ENCODE measurements around the gene DLX4.
A peak's percentile ranks its signal among the peaks of the same experiment; 100 is the strongest.

The DLX4 gene

DNA sequence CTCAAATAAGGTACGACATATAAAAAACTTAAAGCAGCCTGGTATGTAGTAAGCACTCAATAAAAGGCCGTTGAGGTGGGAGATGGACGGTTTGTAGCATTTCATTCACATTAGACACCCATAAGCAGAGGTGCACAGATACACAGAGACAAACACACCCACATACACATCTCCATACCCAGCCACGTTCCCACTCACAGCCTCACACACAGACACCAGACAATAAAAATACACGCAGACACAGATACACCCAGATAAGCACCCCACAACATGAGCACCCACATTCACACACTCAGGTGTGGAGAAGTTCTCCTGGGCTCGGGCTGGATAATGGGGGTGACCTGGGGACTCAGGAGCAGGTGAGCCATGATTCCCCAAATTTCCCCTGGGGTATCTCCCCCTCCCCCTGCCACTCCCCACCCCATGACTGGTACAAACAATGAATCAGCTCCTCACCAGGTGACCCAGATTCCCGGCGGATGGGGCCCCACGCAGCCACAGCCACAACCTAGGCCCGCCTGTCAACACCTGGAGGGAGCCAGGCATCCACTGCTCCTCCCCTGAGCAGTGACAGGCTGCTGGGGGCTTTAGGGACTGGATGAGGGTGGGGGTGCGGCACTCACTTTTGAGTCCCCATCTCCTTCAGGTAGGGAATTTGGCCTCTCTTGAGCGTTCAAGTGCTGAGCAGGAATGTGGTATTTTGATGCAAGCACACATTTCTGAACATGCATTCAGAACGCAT, 23.4 kb downstream of the DLX4 start:
- H3K36me3 ChIP-seq (ENCODE audit: control insufficient read depth in 1 of 2, insufficient read depth in 2 of 2, low read length in 2 of 2) = no peaks in the 10 kb centered on the region
- no peaks in the 10 kb centered on the region for H3K9me3 ChIP-seq (ENCODE audit: control insufficient read depth in 1 of 2, low read length in 2 of 2)
- H3K27me3 ChIP-seq (ENCODE audit: low read depth, low read length) = peaks cover 63% of the 10 kb centered on the region
- H3K4me1 ChIP-seq (ENCODE audit: control insufficient read depth in 1 of 2, insufficient read depth in 2 of 2, low read length in 2 of 2) = peaks cover 4 to 42% of the 10 kb centered on the region in 2 donors
- H3K4me3 ChIP-seq (ENCODE audit: low read depth in 1 of 2, low read length in 2 of 2) = no peak overlapping the region
- H3K27ac ChIP-seq (ENCODE audit: low read length) = no peak overlapping the region

DNA sequence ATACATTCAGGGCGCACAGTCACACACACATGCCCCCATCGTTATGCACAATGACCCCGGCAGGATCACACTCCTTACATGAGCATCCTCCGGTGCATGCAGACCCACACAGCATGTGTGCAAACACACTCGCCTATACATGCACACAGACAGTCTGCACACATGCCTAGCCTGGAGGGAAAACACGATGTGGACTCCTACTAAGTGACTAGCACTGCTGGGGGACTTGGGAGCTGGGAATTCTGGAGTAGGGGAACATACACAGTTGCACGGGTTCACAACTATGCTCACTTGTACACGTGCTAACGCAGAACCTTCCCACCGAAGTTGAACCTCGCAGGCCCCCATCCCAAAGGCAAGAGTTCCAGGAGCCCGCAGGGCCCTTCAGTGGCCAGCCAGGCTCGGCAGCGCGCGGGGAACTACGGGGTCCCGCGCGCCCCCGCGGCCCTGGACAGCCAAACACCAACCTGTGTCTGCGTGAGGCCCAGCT, 24.0 kb downstream of the DLX4 start:
- Histone ChIP-seq H3K36me3 (ENCODE audit: control insufficient read depth in 1 of 2, insufficient read depth in 2 of 2, low read length in 2 of 2) (no peaks in the 10 kb centered on the region), H3K27me3 (ENCODE audit: low read depth, low read length) (peaks cover 65% of the 10 kb centered on the region), H3K27ac (ENCODE audit: low read length) (no peak overlapping the region), H3K4me3 (ENCODE audit: low read depth in 1 of 2, low read length in 2 of 2) (peak overlapping the region; percentile 11 to 58), H3K9me3 (ENCODE audit: control insufficient read depth in 1 of 2, low read length in 2 of 2) (no peaks in the 10 kb centered on the region), H3K4me1 (ENCODE audit: control insufficient read depth in 1 of 2, insufficient read depth in 2 of 2, low read length in 2 of 2) (peaks cover 4 to 38% of the 10 kb centered on the region in 2 donors)

DNA sequence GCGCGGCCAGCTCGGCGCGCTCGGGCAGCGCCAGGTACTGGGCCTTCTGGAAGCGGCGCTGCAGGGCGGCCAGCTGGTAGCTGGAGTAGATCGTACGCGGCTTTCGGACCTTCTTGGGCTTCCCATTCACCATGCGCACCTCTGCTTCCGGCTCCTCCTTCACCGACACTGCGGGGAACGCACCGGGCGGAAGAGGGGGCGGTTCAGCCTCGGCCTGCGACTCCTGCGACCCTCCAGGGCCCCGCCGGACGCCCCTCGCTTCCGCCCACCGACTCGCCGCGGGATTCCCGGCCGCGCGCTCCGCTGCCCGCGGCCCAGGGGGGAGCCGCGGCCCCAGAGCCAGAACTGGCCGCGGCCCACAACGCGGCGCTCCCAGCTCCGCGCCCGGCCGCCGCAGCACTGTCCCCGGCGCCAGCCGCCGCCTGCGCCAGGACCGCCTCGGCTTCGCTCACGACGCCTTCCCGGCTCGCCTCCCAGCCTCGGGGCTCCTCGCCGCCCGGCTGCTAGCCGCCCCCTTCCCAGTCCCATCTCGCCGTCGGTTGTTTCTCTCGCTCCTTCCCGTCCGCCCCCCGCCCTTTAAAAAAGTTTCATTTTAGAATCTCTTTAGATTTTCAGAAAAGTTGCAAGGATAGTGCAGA, 24.6 kb downstream of the DLX4 start:
- Histone ChIP-seq H3K36me3 (ENCODE audit: control insufficient read depth in 1 of 2, insufficient read depth in 2 of 2, low read length in 2 of 2) (no peaks in the 10 kb centered on the region), H3K27me3 (ENCODE audit: low read depth, low read length) (peaks cover 62% of the 10 kb centered on the region), H3K4me3 (ENCODE audit: low read depth in 1 of 2, low read length in 2 of 2) (peak overlapping the region; percentile 11 to 58), H3K9me3 (ENCODE audit: control insufficient read depth in 1 of 2, low read length in 2 of 2) (no peaks in the 10 kb centered on the region), H3K27ac (ENCODE audit: low read length) (no peak overlapping the region), H3K4me1 (ENCODE audit: control insufficient read depth in 1 of 2, insufficient read depth in 2 of 2, low read length in 2 of 2) (peaks cover 4 to 36% of the 10 kb centered on the region in 2 donors)

DNA sequence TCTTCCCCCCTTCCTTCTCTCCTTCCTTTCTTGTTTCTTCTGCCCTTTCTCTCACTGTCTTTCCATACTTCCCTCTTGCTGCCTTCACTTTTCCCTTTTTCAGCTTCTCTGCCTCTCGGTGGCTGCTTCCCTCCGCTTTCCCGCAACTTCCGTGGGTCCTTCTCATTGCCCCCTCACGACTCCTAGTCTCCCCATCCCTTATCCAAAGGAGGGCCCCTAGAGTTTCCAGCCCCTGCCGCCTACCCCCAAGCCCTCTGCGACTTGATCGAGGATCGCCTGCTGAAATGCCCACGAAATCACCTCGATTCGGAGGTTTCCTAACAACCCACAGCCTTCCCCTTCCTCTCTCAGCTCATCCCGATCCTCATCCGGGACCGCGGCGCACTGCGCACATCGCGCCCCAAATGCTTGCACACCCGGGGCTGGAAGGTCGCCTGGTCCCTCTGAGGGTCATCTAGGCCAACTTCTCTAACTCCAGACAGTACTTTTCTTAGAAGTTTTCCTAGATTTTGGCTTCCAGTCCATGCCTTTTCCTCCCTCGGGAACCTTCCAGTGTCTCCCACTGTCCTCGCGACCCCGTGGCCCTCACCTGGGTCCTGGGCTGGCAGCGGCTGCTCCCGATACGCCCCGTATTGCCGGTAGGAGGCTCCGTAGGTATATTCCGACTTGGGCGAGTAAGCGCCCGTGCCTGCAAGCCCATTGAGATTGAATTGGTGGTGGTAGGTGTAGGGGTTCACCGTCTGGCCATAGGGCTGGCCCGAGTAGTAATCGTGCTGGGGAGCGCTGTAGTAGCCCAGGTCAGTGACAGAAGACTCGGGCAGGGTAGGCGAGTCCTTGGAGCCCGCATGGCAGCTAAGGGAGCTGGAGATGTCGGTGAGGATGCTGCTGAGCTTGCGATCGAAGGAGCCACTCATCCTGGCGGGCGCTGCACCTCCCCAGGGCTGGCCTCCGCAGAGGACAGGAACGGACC, 25.4 kb downstream of the DLX4 start:
- H3K27ac ChIP-seq (ENCODE audit: low read length) = no peak overlapping the region
- no peaks in the 10 kb centered on the region for H3K9me3 ChIP-seq (ENCODE audit: control insufficient read depth in 1 of 2, low read length in 2 of 2)
- peaks cover 4 to 36% of the 10 kb centered on the region in 2 donors for H3K4me1 ChIP-seq (ENCODE audit: control insufficient read depth in 1 of 2, insufficient read depth in 2 of 2, low read length in 2 of 2)
- H3K36me3 ChIP-seq (ENCODE audit: control insufficient read depth in 1 of 2, insufficient read depth in 2 of 2, low read length in 2 of 2) = no peaks in the 10 kb centered on the region
- H3K4me3 ChIP-seq (ENCODE audit: low read depth in 1 of 2, low read length in 2 of 2) = peak overlapping the region in 1 of 2 donors; percentile 58
- H3K27me3 ChIP-seq (ENCODE audit: low read depth, low read length) = peaks cover 66% of the 10 kb centered on the region

DNA sequence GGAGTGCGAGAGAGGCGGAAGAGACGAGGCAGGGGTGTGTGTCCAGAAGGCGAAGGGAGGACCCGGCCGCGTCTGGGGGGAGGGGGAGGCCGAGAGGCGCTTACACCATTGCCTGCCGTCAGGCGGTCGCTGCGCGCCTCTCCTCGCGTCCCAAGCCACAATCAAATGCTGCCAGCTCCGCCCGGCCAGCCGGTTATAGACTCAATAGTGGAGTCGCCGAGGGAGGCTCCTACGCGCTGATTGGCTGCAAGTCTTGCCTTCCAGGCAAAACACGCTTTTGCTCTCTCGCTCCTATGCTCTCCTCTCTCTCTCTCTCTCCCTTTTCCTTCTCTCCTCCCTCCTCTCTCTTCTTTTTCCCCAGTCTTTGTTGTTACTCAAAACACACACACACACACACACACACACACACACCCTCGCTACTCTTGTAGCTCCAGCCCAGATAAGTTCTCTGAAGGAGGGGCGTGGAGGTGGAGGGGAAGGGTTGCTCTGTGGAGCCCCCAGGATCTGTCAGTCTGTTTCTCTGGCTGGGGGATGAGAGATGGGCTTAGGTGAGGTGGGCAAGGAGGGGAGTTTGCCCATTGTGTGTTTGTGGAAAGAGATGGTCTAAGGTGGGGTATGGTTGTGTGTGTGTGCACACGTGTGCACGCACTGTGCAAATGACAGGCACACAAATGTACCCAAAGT, 26.2 kb downstream of the DLX4 start, which contains the start of gene DLX3:
Gene DLX3 (minus strand): TSS at position 170 of the 684 bp plus-strand sequence. CDS start 226 bp downstream, outside the sequence.
- Histone ChIP-seq H3K27ac (ENCODE audit: low read length) (no peak within 1 kb of the TSS), H3K27me3 (ENCODE audit: low read depth, low read length) (peaks cover 71% of the 10 kb centered on the region), H3K9me3 (ENCODE audit: control insufficient read depth in 1 of 2, low read length in 2 of 2) (no peaks in the 10 kb centered on the region), H3K4me1 (ENCODE audit: control insufficient read depth in 1 of 2, insufficient read depth in 2 of 2, low read length in 2 of 2) (peaks cover 4 to 36% of the 10 kb centered on the region in 2 donors), H3K4me3 (ENCODE audit: low read depth in 1 of 2, low read length in 2 of 2) (peak within 1 kb of the TSS in 1 of 2 donors; percentile 58), H3K36me3 (ENCODE audit: control insufficient read depth in 1 of 2, insufficient read depth in 2 of 2, low read length in 2 of 2) (no peaks in the 10 kb centered on the region)

DNA sequence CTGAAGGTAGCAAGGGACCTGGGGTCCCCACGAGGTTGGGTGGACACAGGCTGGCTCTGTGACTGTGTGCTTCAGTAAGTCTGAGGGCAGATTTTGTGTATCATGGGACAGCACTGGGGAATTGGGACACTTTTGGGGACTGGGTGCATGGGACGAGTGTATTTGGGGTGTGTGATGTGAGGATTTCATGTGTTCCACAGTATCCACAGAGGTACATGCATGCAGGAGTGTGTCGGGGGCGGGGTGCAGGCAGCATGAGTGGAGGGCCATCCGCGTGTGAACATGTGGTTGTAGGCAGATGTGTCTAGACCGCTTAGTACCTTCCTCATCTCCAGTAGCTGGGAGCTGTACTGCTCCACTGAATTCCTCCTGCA, 27.1 kb downstream of the DLX4 start:
- H3K4me3 ChIP-seq (ENCODE audit: low read depth in 1 of 2, low read length in 2 of 2) = no peak overlapping the region
- peaks cover 4 to 36% of the 10 kb centered on the region in 2 donors for H3K4me1 ChIP-seq (ENCODE audit: control insufficient read depth in 1 of 2, insufficient read depth in 2 of 2, low read length in 2 of 2)
- no peaks in the 10 kb centered on the region for H3K9me3 ChIP-seq (ENCODE audit: control insufficient read depth in 1 of 2, low read length in 2 of 2)
- peaks cover 73% of the 10 kb centered on the region for H3K27me3 ChIP-seq (ENCODE audit: low read depth, low read length)
- H3K36me3 ChIP-seq (ENCODE audit: control insufficient read depth in 1 of 2, insufficient read depth in 2 of 2, low read length in 2 of 2) = no peaks in the 10 kb centered on the region
- H3K27ac ChIP-seq (ENCODE audit: low read length) = no peak overlapping the region

DNA sequence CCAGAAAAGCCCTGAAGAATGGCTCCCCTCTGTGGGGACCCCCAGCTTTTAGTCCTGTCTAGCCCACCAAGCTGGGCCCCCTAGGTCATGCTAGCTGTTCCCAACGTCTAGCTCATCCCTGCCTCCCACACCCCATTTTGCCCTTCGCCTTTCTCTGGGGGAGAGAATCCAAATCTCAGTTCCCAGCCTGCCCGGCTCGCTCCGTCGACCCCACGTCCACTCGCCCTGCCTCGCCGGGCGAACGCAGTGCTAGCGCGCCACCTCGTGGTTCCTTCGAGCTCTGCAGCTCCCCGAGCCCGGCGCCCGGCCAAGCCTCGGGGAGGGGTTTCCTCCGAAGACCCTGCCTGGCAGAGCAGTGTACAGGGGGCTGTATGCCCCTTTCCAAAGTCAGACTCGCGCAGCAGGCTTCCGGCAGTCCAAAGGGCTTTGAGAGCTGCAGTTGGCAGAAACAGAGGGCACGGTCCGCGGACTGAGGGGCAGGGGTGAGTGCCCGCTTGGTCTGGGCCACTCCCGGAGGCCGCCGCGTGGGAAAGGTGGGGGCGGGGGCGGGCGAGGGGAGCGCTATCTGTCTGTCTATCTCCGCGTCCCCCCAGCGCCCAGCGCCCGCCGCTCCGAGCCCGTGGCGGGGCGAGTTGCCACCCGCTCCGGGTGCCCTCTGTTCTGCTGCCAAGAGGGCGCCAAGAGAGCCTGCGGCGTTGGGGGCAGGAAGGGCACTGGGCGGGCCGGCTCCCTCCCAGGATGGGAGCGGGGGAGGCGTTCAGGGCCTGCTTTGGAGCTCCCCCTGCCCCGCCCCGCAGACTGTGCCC, 27.7 kb downstream of the DLX4 start:
- Histone ChIP-seq H3K27me3 (ENCODE audit: low read depth, low read length) (peaks cover 76% of the 10 kb centered on the region), H3K4me1 (ENCODE audit: control insufficient read depth in 1 of 2, insufficient read depth in 2 of 2, low read length in 2 of 2) (peaks cover 4 to 36% of the 10 kb centered on the region in 2 donors)

DNA sequence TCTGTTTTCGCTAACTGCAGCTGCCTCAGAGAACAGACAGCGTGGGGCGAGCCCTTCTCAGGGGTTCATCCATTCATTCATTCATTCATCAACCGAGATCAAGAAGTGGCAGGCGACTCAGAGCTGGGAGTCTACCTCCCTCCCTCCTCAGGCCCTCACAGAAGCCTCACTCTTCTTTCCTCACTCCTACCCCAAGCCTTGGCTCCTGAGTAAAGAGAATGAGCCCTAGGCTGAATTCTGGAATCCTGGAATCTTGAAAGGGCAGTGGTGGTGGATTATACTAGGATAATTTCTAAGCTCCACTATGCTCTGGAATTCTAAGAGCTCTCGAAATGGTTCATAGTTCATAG, 28.3 kb downstream of the DLX4 start:
- no peaks in the 10 kb centered on the region for H3K9me3 ChIP-seq (ENCODE audit: control insufficient read depth in 1 of 2, low read length in 2 of 2)
- H3K27ac ChIP-seq (ENCODE audit: low read length) = no peak overlapping the region
- peaks cover 71% of the 10 kb centered on the region for H3K27me3 ChIP-seq (ENCODE audit: low read depth, low read length)
- peak overlapping the region in 1 of 2 donors; percentile 54 for H3K4me3 ChIP-seq (ENCODE audit: low read depth in 1 of 2, low read length in 2 of 2)
- H3K36me3 ChIP-seq (ENCODE audit: control insufficient read depth in 1 of 2, insufficient read depth in 2 of 2, low read length in 2 of 2) = no peaks in the 10 kb centered on the region
- H3K4me1 ChIP-seq (ENCODE audit: control insufficient read depth in 1 of 2, insufficient read depth in 2 of 2, low read length in 2 of 2) = peaks cover 4 to 36% of the 10 kb centered on the region in 2 donors

More for the DNA sequence above, 27.7 kb downstream of the DLX4 start:
- Histone ChIP-seq H3K9me3 (ENCODE audit: control insufficient read depth in 1 of 2, low read length in 2 of 2) (no peaks in the 10 kb centered on the region), H3K27ac (ENCODE audit: low read length) (no peak overlapping the region), H3K4me3 (ENCODE audit: low read depth in 1 of 2, low read length in 2 of 2) (peak overlapping the region in 1 of 2 donors; percentile 54), H3K36me3 (ENCODE audit: control insufficient read depth in 1 of 2, insufficient read depth in 2 of 2, low read length in 2 of 2) (no peaks in the 10 kb centered on the region)

DNA sequence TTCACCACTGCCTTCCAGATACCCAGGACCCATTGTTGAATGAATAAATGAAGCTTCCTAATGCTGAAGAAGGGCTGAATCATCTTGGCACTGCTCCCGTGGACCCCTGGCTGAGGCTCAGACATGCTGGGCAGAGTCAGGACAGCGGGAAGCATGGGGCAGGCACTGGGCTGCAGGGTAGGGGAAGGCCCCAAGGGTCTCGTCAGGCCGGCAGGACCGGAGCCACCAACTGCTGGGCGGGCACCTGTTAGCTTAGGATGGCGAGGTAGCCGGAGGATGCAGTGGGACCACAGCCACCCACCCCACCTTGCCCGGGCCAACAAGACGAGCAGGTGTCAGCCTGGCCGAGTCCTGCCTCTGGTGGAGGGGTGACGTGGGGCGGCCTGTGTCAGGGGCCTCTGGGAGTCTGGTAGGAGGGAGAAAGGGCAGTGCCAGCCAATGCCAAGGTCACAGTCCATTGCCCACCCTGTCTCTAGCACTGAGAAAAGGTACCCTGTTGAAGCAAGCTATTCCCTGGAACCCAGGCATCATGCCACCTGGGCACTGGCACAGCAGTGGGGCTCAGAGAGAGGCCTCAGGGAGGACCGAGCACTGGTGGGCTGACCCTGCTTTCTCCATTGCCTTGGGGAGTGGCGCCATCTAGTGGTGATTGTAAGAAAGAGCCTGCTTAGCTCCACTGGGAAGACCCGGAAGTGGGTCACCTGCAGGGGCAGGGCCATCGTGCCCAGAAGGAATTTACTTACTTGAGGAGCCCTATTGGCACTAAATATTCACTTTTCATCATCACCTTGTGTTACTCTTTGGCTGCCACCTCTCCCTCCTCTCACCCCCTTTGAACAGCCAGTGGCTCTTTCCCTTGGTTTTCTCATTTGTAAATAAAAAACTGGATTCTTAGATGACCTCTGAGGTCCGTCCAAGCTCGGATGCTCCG, 29.0 kb downstream of the DLX4 start:
- no peak overlapping the region for H3K4me3 ChIP-seq (ENCODE audit: low read depth in 1 of 2, low read length in 2 of 2)
- no peaks in the 10 kb centered on the region for H3K9me3 ChIP-seq (ENCODE audit: control insufficient read depth in 1 of 2, low read length in 2 of 2)
- H3K4me1 ChIP-seq (ENCODE audit: control insufficient read depth in 1 of 2, insufficient read depth in 2 of 2, low read length in 2 of 2) = peaks cover 4 to 35% of the 10 kb centered on the region in 2 donors
- H3K27me3 ChIP-seq (ENCODE audit: low read depth, low read length) = peaks cover 63% of the 10 kb centered on the region
- no peaks in the 10 kb centered on the region for H3K36me3 ChIP-seq (ENCODE audit: control insufficient read depth in 1 of 2, insufficient read depth in 2 of 2, low read length in 2 of 2)
- no peak overlapping the region for H3K27ac ChIP-seq (ENCODE audit: low read length)
